K562 (cell line): ENCODE results near the gene TXNL1. TPM values are rescaled to one million over a fixed set of nuclear protein-coding genes. Genes with fewer than 3 reads are reported as not detected.
A peak's percentile ranks its signal among the peaks of the same experiment; 100 is the strongest.

Source experiments
- ADNP ChIP-seq: fragments of 200-800 bp; sonication (Bioruptor generic); IDR thresholded peaks from 2 replicates; pipeline ENCODE4 v1.6.1; 2016; ENCODE audit warnings: missing genetic modification characterization, missing compliant biosample characterization
- BCOR ChIP-seq: fragments of 450-650 bp; IDR thresholded peaks from 2 replicates; pipeline ENCODE4 v1.6.1; 2016
- CBX2 ChIP-seq: fragments of 200-600 bp; sonication (generic); IDR thresholded peaks from one replicate; pipeline ENCODE4 v1.6.1; 2012; ENCODE audit warnings: mild to moderate bottlenecking, low read length, inconsistent platforms; ENCODE audit not compliant: insufficient read depth, poor library complexity, severe bottlenecking
- CEBPG ChIP-seq, 3 experiments: fragments of 200-800 bp in 1 of 3; sonication (Bioruptor generic) in 1 of 3; sonication (generic) in 1 of 3; formaldehyde crosslinking in 1 of 3; IDR thresholded peaks in 2 of 3; conservative IDR thresholded peaks in 1 of 3; 2 replicates each; pipeline versions ENCODE4 v1.6.1 to v1.8.0; 2016 to 2022; ENCODE audit warnings: missing compliant biosample characterization in 2 of 3, missing genetic modification characterization in 2 of 3, mild to moderate bottlenecking in 1 of 3, missing genetic modification reagents in 1 of 3
- CHCHD3 ChIP-seq: fragments of 250-450 bp; sonication (Bioruptor Pico); IDR thresholded peaks from 2 replicates; pipeline ENCODE4 v2.1.2; 2022; ENCODE audit warnings: mild to moderate bottlenecking
- DMBX1 ChIP-seq: fragments of 250-450 bp; sonication (Bioruptor Pico); IDR thresholded peaks from 2 replicates; pipeline ENCODE4 v1.8.0; 2022; ENCODE audit warnings: inconsistent platforms, mild to moderate bottlenecking, moderate library complexity, borderline replicate concordance
- GTF2F1 ChIP-seq: IDR thresholded peaks from 2 replicates; pipeline ENCODE4 v1.6.1; 2011; ENCODE audit warnings: low read depth, low read length, improper control_type of control experiment
- JUN ChIP-seq, 2 experiments: sonication (generic) in 1 of 2; formaldehyde crosslinking in 1 of 2; IDR thresholded peaks; 2 replicates each; pipeline versions ENCODE4 v1.6.1 to v1.8.0; 2012 to 2022; ENCODE audit warnings: borderline replicate concordance in 2 of 2, mild to moderate bottlenecking in 2 of 2, improper control_type of control experiment in 1 of 2, low read depth in 1 of 2, low read length in 1 of 2, missing genetic modification reagents in 1 of 2
- KLF16 ChIP-seq: IDR thresholded peaks from 2 replicates; pipeline ENCODE4 v1.6.1; 2016; ENCODE audit warnings: antibody characterized with exemption
- MCM7 ChIP-seq, 2 experiments: fragments of 450-650 bp; IDR thresholded peaks; 2 replicates each; pipeline ENCODE4 v1.6.1; 2016 to 2018
- MEF2D ChIP-seq: conservative IDR thresholded peaks from 2 replicates; pipeline ENCODE4 v1.6.1; 2016; ENCODE audit warnings: low read depth, missing genetic modification characterization, missing compliant biosample characterization
- NCOA1 ChIP-seq: fragments of 450-650 bp; IDR thresholded peaks from 2 replicates; pipeline ENCODE4 v1.6.1; 2016; ENCODE audit warnings: low read depth
- RFX5 ChIP-seq: IDR thresholded peaks from 2 replicates; pipeline ENCODE4 v1.6.1; 2011; ENCODE audit warnings: low read depth, mild to moderate bottlenecking, improper control_type of control experiment, low read length
- SAFB2 ChIP-seq: fragments of 200-400 bp; formaldehyde crosslinking; IDR thresholded peaks from 2 replicates; pipeline ENCODE4 v1.6.1; 2018; ENCODE audit warnings: borderline replicate concordance, low read length, low read depth, moderate library complexity; ENCODE audit not compliant: severe bottlenecking
- ZFX ChIP-seq: sonication (generic); formaldehyde crosslinking; IDR thresholded peaks from 2 replicates; pipeline ENCODE4 v1.8.0; 2022; ENCODE audit warnings: mild to moderate bottlenecking, missing genetic modification reagents, moderate library complexity
- ZNF23 ChIP-seq: fragments of 250-450 bp; sonication (Bioruptor Pico); IDR thresholded peaks from 2 replicates; pipeline ENCODE4 v1.4.0; 2020; ENCODE audit warnings: mild to moderate bottlenecking
- ZNF316 ChIP-seq: fragments of 450-650 bp; IDR thresholded peaks from 2 replicates; pipeline ENCODE4 v1.6.1; 2016
- ZNF324 ChIP-seq: fragments of 250-450 bp; sonication (Bioruptor Pico); IDR thresholded peaks from 2 replicates; pipeline ENCODE4 v1.4.0; 2020; ENCODE audit warnings: mild to moderate bottlenecking
- ZNF445 ChIP-seq: fragments of 250-450 bp; sonication (Bioruptor Pico); IDR thresholded peaks from 2 replicates; pipeline ENCODE4 v1.4.0; 2020; ENCODE audit warnings: low read depth, mild to moderate bottlenecking, moderate library complexity
- ZNF561 ChIP-seq: fragments of 450-650 bp; formaldehyde crosslinking; conservative IDR thresholded peaks from 2 replicates; pipeline ENCODE4 v1.4.0; 2020; ENCODE audit warnings: mild to moderate bottlenecking, moderate library complexity
- ZSCAN32 ChIP-seq: fragments of 450-650 bp; formaldehyde crosslinking; IDR thresholded peaks from 2 replicates; pipeline ENCODE4 v1.4.0; 2020; ENCODE audit warnings: mild to moderate bottlenecking, moderate library complexity
- polyA plus RNA-seq, 8 experiments: library from polyadenylated mRNA; depleted of rRNA in 4 of 8; stranded (reverse) in 5 of 8; unstranded in 3 of 8; fragments of >200 nt; fragmentation: Nextera tagmentation in 2 of 8; fragmentation: Illumina TruSeq in 1 of 8; extraction: Ambion mirVana in 2 of 8; extraction: Trizol in 1 of 8; gene quantifications; 2 replicates each; pipeline versions ENCODE4 v1.2.1 to v1.2.3, GENCODE V29; 2011 to 2014; ENCODE audit warnings: inconsistent platforms in 1 of 8, missing spikeins in 1 of 8
- total RNA-seq, 7 experiments: library from RNA; depleted of rRNA in 6 of 7; stranded (reverse); fragments of >200 nt in 6 of 7; fragmentation: Illumina TruSeq in 2 of 7; extraction: Trizol in 2 of 7; gene quantifications; 2 replicates each; pipeline versions ENCODE4 v1.2.1 to v1.2.3, GENCODE V29; 2011 to 2021; ENCODE audit warnings: low replicate concordance in 1 of 7
- TF ChIP-seq, protein P1 (sequence below): sonication (generic); formaldehyde crosslinking; IDR thresholded peaks from 2 replicates; pipeline ENCODE4 v1.8.1; 2023; ENCODE audit warnings: mild to moderate bottlenecking, missing genetic modification reagents
- TF ChIP-seq, protein P2 (sequence below): fragments of 450-650 bp; IDR thresholded peaks from 2 replicates; pipeline ENCODE4 v1.6.1; 2017; ENCODE audit warnings: antibody characterized with exemption, mild to moderate bottlenecking

TXNL1 gene
- total and polyA plus RNA-seq, 9 of the 15 experiments (the other 6 are each of a cell fraction or from before 2014, with no cell fraction given), result 45.4 to 103 (median 65.7) TPM

DNA sequence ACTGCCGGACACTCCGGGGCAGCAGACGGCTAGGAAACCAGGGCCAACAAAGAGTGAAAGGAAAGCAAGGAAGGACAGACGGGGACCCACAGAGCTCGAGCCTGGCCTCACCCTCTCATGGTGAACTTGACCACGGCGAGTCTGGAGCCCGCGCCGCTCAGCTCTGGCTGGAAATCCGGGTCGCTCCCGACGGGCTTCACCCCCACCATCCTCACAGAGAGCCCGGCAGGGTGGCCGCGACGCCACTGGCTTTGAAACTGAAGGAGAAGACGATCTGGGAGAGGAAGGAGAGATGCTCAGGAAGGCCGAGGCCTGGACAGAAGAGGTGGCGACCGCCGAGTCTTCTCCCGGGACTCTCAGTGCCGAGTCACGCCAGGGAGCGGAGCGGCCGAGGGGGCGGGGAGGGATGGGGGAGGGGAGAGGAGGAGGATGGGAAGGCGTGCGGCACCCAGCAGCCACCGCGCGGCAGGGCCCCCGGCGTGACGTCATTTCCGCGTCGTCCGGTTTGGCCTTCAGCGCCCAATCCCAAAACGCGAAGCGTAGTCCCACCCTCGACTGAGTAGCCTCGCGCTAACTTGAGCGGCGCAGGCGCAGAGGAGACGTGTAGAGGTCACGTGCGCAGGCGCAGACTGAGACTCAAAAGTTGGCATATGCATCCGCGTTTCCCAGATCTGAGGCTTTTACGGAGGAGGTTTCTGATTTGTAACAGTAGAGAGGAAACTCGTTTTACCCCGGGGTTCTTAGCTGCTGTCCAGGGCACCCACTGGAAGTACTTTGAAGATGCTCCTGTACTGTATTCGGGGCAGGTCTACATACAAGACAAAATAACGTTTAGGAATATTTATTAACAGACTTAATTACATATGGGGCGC is at the start of gene TXNL1 (continued):
- TF ChIP-seq GTF2F1 (no peak), SAFB2 (no peak), ZSCAN32 (no peak), MCM7 (IDR thresholded peaks at IDR 0.05) (no peak), ZNF324 (CRISPR knock-in tag) (no peak), ZNF23 (CRISPR knock-in tag) (no peak), BCOR (no peak), KLF16 (no peak), JUN (IDR thresholded peaks at IDR 0.05; ENCODE audit: borderline replicate concordance, low read depth, low read length) (peak; percentile 72; the same call in 1 of the 2 replicates), JUN (CRISPR knock-in tag; IDR thresholded peaks at IDR 0.05; ENCODE audit: borderline replicate concordance) (no peak), CHCHD3 (no peak), MEF2D (no peak), CEBPG (CRISPR knock-in tag; IDR thresholded peaks at IDR 0.05) (no peak), CEBPG (tag; conservative IDR thresholded peaks at IDR 0.05 in 1 of 2, IDR thresholded peaks at IDR 0.05 in 1 of 2) (no peak), ZNF445 (no peak), ZNF561 (no peak), ADNP (tag) (no peak), RFX5 (0 out of 2 replicates have a peak, but pooled peaks have one; percentile 24), NCOA1 (no peak), ZNF316 (0 out of 2 replicates have a peak, but pooled peaks have one; percentile 10), DMBX1 (no peak), CBX2 (no peak), ZFX (CRISPR knock-in tag) (peak; percentile 84)
- TF ChIP-seq, protein P1, sequence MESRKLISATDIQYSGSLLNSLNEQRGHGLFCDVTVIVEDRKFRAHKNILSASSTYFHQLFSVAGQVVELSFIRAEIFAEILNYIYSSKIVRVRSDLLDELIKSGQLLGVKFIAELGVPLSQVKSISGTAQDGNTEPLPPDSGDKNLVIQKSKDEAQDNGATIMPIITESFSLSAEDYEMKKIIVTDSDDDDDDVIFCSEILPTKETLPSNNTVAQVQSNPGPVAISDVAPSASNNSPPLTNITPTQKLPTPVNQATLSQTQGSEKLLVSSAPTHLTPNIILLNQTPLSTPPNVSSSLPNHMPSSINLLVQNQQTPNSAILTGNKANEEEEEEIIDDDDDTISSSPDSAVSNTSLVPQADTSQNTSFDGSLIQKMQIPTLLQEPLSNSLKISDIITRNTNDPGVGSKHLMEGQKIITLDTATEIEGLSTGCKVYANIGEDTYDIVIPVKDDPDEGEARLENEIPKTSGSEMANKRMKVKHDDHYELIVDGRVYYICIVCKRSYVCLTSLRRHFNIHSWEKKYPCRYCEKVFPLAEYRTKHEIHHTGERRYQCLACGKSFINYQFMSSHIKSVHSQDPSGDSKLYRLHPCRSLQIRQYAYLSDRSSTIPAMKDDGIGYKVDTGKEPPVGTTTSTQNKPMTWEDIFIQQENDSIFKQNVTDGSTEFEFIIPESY (CRISPR knock-in tag), result no peak
- TF ChIP-seq, protein P2, sequence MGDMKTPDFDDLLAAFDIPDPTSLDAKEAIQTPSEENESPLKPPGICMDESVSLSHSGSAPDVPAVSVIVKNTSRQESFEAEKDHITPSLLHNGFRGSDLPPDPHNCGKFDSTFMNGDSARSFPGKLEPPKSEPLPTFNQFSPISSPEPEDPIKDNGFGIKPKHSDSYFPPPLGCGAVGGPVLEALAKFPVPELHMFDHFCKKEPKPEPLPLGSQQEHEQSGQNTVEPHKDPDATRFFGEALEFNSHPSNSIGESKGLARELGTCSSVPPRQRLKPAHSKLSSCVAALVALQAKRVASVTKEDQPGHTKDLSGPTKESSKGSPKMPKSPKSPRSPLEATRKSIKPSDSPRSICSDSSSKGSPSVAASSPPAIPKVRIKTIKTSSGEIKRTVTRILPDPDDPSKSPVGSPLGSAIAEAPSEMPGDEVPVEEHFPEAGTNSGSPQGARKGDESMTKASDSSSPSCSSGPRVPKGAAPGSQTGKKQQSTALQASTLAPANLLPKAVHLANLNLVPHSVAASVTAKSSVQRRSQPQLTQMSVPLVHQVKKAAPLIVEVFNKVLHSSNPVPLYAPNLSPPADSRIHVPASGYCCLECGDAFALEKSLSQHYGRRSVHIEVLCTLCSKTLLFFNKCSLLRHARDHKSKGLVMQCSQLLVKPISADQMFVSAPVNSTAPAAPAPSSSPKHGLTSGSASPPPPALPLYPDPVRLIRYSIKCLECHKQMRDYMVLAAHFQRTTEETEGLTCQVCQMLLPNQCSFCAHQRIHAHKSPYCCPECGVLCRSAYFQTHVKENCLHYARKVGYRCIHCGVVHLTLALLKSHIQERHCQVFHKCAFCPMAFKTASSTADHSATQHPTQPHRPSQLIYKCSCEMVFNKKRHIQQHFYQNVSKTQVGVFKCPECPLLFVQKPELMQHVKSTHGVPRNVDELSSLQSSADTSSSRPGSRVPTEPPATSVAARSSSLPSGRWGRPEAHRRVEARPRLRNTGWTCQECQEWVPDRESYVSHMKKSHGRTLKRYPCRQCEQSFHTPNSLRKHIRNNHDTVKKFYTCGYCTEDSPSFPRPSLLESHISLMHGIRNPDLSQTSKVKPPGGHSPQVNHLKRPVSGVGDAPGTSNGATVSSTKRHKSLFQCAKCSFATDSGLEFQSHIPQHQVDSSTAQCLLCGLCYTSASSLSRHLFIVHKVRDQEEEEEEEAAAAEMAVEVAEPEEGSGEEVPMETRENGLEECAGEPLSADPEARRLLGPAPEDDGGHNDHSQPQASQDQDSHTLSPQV, result no peak
